Endothelial cell (in vitro differentiated cells): Measurements from ENCODE around the gene SFRP5. TPM values are rescaled to one million over a fixed set of nuclear protein-coding genes. Genes with fewer than 3 reads are reported as not detected.

Source experiments
- DNase-seq: peaks from one replicate; pipeline ENCODE4 v3.0.0; 2021; ENCODE audit warnings: low spot score
- H3K27ac Mint-ChIP-seq: one replicate; pipeline ENCODE4 v1.8.0; 2021; ENCODE audit warnings: mixed read lengths, inconsistent platforms; ENCODE audit not compliant: unreplicated experiment
- H3K27me3 Mint-ChIP-seq: one replicate; pipeline ENCODE4 v1.8.0; 2021; ENCODE audit warnings: mild to moderate bottlenecking, moderate library complexity, mixed read lengths, inconsistent platforms; ENCODE audit not compliant: unreplicated experiment
- H3K36me3 Mint-ChIP-seq: one replicate; pipeline ENCODE4 v1.8.0; 2021; ENCODE audit warnings: mild to moderate bottlenecking, low read depth, mixed read lengths, inconsistent platforms; ENCODE audit not compliant: unreplicated experiment
- H3K4me1 Mint-ChIP-seq: one replicate; pipeline ENCODE4 v1.8.0; 2021; ENCODE audit warnings: mild to moderate bottlenecking, mixed read lengths, inconsistent platforms; ENCODE audit not compliant: unreplicated experiment
- H3K4me3 Mint-ChIP-seq: one replicate; pipeline ENCODE4 v1.8.0; 2021; ENCODE audit warnings: mild to moderate bottlenecking, mixed read lengths, inconsistent platforms; ENCODE audit not compliant: unreplicated experiment
- H3K9me3 Mint-ChIP-seq: one replicate; pipeline ENCODE4 v1.8.0; 2021; ENCODE audit warnings: mixed read lengths, inconsistent platforms; ENCODE audit not compliant: unreplicated experiment
- CTCF ChIP-seq: fragments of 200-600 bp; sonication (generic); IDR thresholded peaks from one replicate; pipeline ENCODE4 v1.5.0; 2021; ENCODE audit warnings: antibody characterized with exemption; ENCODE audit not compliant: unreplicated experiment
- total RNA-seq: library from RNA; stranded (reverse); fragmentation: NEBNext Ultra II Directional; extraction: Animal tissue kit (Norgen Biotek cat#: 25700); gene quantifications from one replicate; pipeline ENCODE4 v1.2.1, GENCODE V29; 2021; ENCODE audit not compliant: unreplicated experiment

Gene SFRP5
- total RNA-seq, 1 donor from 2014 or later: 3.5 TPM

GRCh38 chr10:97759946-97760345 is 11.9 kb downstream of the SFRP5 start:
- no peak overlapping the region for H3K4me3 Mint-ChIP-seq
- no peak for TF ChIP-seq CTCF
- H3K36me3 Mint-ChIP-seq: peaks cover 25% of the 10 kb centered on the region
- H3K4me1 Mint-ChIP-seq: no peaks in the 10 kb centered on the region
- no peaks in the 10 kb centered on the region for H3K27me3 Mint-ChIP-seq
- no peaks in the 10 kb centered on the region for H3K9me3 Mint-ChIP-seq
- no peak for DNase-seq
- H3K27ac Mint-ChIP-seq: no peak overlapping the region

- Mint-ChIP-seq H3K9me3 (no peaks in the 10 kb centered on the region), H3K4me3 (no peak overlapping the region), H3K27ac (no peak overlapping the region), H3K4me1 (no peaks in the 10 kb centered on the region), H3K27me3 (peaks cover 2% of the 10 kb centered on the region), H3K36me3 (peaks cover 31% of the 10 kb centered on the region)
- peak; percentile 71 for TF ChIP-seq CTCF
- DNase-seq: peak; percentile 88
Measured at GRCh38 chr10:97759158-97759887, 12.5 kb downstream of the SFRP5 start.

GRCh38 chr10:97757471-97757870 is 14.3 kb downstream of the SFRP5 start:
- Mint-ChIP-seq H3K36me3 (peaks cover 40% of the 10 kb centered on the region), H3K9me3 (no peaks in the 10 kb centered on the region)
- TF ChIP-seq CTCF: no peak

GRCh38 chr10:97755718-97756117 is 16.1 kb downstream of the SFRP5 start:
- DNase-seq: no peak
- no peak overlapping the region for H3K27ac Mint-ChIP-seq
- no peaks in the 10 kb centered on the region for H3K4me1 Mint-ChIP-seq
- no peaks in the 10 kb centered on the region for H3K9me3 Mint-ChIP-seq
- H3K36me3 Mint-ChIP-seq: peaks cover 39% of the 10 kb centered on the region
- peaks cover 2% of the 10 kb centered on the region for H3K27me3 Mint-ChIP-seq
- no peak for TF ChIP-seq CTCF
- H3K4me3 Mint-ChIP-seq: no peak overlapping the region

More at GRCh38 chr10:97757471-97757870, 14.3 kb downstream of the SFRP5 start:
- Mint-ChIP-seq H3K27me3 (peaks cover 2% of the 10 kb centered on the region), H3K27ac (no peak overlapping the region), H3K4me3 (no peak overlapping the region), H3K4me1 (no peaks in the 10 kb centered on the region)
- DNase-seq: no peak

GRCh38 chr10:97754726-97755125 is 17.1 kb downstream of the SFRP5 start:
- no peak overlapping the region for H3K4me3 Mint-ChIP-seq
- DNase-seq: no peak
- peaks cover 44% of the 10 kb centered on the region for H3K36me3 Mint-ChIP-seq
- no peak for TF ChIP-seq CTCF
- H3K9me3 Mint-ChIP-seq: no peaks in the 10 kb centered on the region
- H3K27ac Mint-ChIP-seq: no peak overlapping the region
- H3K4me1 Mint-ChIP-seq: no peaks in the 10 kb centered on the region
- H3K27me3 Mint-ChIP-seq: peaks cover 2% of the 10 kb centered on the region
